GM12801 (cell line): Measurements from ENCODE around the gene PFDN5.

ENCODE experiments used
- TF ChIP-seq, protein P1 (sequence below): IDR thresholded peaks from one replicate; pipeline ENCODE4 v1.5.1; 2011; ENCODE audit warnings: control low read depth; ENCODE audit not compliant: insufficient read length; ENCODE audit errors: extremely low read depth

PFDN5 gene

DNA sequence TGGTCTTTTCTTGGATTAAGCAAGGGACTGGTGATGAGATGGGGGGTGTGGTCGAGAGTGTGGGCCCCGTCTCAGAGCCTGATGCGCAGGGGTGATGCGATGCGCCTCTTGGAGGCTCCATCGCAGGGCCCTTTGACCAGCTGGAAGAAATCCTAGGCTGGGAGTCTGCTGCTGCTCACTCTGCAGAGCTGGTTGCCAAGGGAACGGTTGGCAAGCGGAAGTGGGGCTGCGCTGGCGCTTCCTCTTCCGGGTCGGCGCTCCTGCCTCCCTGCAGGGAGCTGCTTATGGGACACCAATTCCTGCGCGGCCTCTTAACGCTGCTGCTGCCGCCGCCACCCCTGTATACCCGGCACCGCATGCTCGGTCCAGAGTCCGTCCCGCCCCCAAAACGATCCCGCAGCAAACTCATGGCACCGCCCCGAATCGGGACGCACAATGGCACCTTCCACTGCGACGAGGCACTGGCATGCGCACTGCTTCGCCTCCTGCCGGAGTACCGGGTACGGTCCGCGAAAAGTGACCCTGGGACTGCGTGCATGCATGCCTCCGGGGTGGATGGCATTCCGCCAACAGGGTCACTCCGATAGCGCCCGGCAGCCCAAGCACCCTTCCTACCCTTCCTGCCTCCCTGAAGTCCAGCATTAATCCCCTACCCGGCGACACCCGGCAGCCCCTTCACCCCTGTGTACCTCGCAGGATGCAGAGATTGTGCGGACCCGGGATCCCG, 4.3 kb downstream of the PFDN5 start, which contains the start of gene MYG1:
Gene MYG1, plus strand, starts transcription at position 242 of the 727 bp plus-strand sequence. Its CDS starts 43 bp downstream, at position 285.
- TF ChIP-seq, protein P1, sequence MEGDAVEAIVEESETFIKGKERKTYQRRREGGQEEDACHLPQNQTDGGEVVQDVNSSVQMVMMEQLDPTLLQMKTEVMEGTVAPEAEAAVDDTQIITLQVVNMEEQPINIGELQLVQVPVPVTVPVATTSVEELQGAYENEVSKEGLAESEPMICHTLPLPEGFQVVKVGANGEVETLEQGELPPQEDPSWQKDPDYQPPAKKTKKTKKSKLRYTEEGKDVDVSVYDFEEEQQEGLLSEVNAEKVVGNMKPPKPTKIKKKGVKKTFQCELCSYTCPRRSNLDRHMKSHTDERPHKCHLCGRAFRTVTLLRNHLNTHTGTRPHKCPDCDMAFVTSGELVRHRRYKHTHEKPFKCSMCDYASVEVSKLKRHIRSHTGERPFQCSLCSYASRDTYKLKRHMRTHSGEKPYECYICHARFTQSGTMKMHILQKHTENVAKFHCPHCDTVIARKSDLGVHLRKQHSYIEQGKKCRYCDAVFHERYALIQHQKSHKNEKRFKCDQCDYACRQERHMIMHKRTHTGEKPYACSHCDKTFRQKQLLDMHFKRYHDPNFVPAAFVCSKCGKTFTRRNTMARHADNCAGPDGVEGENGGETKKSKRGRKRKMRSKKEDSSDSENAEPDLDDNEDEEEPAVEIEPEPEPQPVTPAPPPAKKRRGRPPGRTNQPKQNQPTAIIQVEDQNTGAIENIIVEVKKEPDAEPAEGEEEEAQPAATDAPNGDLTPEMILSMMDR, result no peak

DNA sequence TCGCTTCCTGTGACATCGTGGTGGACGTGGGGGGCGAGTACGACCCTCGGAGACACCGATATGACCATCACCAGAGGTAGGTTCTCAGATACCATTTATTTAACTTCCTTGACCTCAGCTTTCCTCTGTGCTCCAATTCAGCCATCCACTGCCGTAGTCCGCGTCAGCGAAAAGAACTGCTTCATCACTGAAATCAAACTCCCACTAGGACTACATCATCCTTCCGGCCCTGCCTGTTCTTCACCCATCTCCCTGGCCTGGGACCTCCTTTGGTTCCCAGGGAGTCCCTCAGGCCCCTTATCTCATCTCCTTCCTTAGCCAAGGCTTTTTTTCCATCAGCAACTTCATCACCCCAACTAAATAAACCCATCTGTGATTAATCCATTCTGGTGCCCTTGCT, 4.8 kb downstream of the PFDN5 start:
- TF ChIP-seq, protein P1, result no peak

DNA sequence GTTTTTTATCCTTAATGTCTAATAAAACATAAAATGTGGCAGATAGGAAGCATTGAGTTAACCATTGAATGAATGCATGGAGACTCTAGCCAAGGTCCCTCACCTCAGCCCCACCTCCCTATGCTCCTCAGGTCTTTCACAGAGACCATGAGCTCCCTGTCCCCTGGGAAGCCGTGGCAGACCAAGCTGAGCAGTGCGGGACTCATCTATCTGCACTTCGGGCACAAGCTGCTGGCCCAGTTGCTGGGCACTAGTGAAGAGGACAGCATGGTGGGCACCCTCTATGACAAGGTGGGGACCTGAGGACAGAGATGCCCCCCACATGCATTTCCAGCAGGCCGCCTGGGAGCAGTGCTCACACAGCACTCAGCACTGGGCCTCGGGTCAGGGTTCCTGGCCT, 7.6 kb downstream of the PFDN5 start:
- TF ChIP-seq, protein P1, result no peak

DNA sequence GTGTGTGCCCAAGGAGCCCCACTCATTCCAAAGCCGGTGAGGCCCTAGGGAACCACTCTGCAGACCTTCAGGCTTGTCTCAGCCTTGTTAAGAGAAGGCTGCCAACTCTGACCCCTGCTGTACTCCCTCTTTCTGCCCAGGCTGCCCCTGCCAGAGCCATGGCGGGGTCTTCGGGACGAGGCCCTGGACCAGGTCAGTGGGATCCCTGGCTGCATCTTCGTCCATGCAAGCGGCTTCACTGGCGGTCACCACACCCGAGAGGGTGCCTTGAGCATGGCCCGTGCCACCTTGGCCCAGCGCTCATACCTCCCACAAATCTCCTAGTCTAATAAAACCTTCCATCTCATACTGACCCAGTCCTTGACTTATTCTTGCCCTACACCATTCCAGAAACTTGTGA, 11.5 kb downstream of the PFDN5 start:
- TF ChIP-seq, protein P1, result no peak

DNA sequence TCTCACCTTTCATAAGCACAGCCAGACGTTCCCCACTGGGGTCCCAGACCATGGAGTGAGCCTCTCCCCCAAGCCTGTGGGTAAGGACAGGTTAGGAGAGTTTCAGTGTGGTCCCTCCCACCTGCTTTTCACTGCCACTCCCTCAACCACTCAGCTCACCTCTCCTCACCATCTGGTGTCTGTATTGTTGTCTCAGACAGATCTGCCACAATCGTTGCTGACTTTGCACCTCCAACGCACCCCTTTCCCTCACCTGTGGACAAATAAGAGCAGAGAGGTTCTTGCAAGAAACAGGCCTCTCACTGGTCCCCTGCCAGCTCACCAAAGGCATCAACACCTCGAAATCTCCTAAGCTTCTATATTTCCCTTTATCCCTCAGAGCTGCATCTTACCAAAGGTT, 12.9 kb downstream of the PFDN5 start:
- TF ChIP-seq, protein P1, result no peak

DNA sequence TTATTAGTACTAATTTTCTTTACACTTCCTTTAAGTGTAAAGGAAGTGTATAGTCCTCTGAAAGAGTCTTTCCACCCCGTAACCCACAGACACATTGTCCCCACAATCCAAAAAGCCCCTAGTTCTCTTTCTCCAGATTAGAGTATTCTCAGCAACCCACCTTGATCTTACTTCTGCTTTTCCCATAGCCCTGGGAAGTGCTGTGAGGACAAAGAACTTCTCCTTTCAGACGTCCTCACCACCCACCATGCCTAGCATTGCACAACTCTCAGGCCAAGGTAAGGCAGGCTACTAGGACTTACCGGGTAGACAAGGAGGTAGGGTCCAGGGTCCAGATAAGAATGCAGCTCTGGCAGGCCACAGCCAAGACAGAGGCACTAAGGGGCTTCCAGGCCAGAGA, 18.7 kb downstream of the PFDN5 start:
- TF ChIP-seq, protein P1, result no peak

DNA sequence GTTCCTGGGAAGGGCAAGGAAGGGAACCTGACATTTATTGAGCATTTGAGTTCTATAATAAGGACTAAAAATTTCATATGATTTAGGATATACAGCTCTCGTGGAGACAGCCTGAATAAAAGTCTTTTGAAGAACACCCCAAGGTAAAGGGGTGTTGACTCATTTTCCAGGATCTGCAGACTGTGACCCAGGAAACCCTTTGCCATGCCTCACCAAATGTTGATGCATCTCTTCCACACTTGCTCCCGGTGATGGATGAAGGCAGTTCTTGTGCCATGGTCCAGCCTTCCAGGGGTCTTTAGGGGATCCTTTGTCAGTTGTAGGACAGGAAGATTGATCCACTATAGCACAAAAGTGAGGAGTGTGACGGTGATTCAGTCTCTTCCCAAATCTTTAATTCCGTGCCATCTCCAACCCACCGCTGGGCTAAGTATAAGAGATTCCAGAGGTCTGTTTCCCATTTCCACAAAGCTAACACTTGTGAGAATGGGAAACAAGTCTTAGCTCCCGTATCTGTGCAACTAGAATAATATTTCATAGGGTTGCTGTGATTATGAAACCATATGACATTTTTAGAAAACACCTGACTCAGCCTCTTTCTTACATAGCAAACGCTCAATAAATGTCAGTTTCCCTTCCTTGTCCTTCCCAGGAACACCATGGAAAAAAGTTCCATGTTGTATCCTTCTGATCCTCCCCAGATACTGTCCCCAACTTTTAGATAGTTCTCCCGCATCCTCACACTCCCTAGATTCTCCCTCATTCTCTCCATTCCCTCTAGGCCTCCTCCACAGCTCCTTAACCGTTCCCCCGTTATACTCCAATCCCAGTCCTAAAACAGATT, 25.2 kb downstream of the PFDN5 start:
- TF ChIP-seq, protein P1, result no peak
